ENCODE results near the gene DSCAM.
"Not testable (repeated sequence)": the region's sequence is repeated elsewhere in the genome, so short reads cannot be mapped to it uniquely, and the experiment has no call there.

DSCAM gene

GRCh38 chr21:40371329-40371728 lies 475.6 kb downstream of the DSCAM start:
- no peak for DNase-seq

- DNase-seq: no peak
Measured at GRCh38 chr21:40356644-40357043, 490.3 kb downstream of the DSCAM start.

DNA sequence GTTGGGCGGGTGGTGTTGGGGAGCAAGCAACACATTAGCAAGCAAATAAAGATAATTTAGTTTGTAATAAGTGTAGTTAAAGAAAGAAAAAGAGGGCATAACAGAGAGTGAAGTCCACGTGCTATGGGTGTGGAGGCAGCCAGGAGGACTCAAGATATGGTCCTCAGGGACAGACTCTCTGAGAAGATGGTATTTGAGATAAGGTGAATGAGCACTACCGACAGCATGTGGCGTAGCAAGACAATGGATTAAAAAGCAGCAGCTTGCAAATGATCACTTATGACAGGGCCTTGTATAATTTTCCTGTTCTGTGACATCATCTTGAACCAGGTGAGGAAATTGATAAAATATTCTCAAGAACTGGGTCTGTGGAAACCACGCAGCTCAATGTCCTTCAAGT lies 491.9 kb downstream of the DSCAM start:
- DNase-seq: no peak

GRCh38 chr21:40351006-40351405 lies 496.0 kb downstream of the DSCAM start:
- DNase-seq: no peak

GRCh38 chr21:40349591-40349990 lies 497.4 kb downstream of the DSCAM start:
- DNase-seq: no peak

- DNase-seq: no peak
Measured at GRCh38 chr21:40345711-40346321, 501.1 kb downstream of the DSCAM start.

DNA sequence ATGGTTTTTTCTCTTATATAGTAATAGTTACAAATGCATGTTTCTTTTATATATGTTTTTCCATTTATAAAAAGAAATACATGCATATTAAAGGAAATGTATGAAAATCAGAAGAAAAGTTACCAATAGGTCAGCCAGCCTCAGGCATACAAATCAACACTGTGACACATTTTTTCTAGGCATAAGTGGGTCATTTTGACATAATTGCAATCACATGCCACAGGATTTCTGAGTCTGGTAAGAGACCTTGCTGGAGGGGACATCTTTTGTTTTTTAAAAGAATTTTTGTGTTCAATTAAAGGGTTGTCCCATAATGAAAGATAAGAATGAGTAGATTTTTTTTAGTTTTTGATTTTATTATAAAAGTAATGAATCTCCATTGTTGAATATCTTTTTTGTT lies 506.6 kb downstream of the DSCAM start:
- no peak for DNase-seq

- DNase-seq: no peak
Measured at GRCh38 chr21:40339050-40339449, 507.9 kb downstream of the DSCAM start.

- no peak for DNase-seq
Measured at GRCh38 chr21:40337981-40338380, 509.0 kb downstream of the DSCAM start.

DNA sequence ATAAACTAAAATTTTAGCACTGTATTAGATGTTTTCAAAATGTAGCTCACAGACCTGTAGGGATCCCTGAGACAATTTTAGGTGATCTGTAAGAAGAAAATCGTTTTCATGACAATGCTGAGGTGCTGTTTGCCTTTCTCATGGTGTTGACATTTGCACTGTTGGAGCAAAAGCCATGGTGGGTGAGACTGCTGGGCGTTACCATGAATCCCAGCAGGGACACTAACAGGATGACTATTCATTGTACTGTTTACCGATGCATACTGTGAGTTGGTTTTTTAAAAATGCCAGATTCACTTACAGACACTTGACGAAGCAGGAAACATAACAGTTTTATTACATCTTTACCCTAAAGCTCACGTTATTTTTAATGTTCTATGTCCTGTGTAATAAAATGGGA lies 511.3 kb downstream of the DSCAM start:
- DNase-seq: no peak

DNA sequence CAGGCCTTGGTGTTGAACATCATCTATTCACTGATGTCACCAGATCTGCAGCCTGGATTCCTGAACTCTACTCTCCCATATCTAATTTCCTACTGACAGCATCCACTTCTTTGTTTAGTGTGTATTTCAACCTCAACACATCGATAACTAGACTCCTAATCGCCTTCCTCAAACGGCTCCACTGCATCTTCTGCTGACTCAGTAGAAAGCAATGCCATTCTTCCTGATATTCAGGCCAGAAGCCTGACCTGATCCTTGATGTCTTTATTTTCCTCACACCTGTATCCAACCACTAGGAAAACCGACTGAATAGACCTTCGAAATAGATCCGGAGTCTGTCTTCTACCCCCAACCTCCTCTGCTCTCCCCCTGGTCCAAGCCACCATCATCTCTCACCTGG lies 512.8 kb downstream of the DSCAM start:
- DNase-seq: no peak

DNA sequence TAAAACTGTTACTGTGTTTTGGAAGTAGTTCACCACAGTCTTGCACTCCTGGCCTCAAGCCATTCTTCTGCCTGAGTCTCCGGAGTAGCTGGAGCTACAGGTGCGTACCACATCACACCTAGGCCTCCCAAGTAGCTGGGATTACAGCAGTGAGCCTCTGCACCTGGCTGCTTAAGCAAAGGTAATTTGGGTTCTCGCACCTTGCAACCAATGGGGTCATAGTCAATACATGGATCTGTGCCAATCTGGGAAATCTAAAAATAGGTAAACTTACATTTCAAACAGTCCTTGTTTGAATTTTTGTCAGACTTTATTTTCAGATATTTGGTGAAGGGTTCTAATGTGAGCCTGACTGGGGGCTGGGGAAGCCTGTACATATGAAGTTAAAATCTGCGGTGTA lies 513.2 kb downstream of the DSCAM start:
- DNase-seq: no peak

DNA sequence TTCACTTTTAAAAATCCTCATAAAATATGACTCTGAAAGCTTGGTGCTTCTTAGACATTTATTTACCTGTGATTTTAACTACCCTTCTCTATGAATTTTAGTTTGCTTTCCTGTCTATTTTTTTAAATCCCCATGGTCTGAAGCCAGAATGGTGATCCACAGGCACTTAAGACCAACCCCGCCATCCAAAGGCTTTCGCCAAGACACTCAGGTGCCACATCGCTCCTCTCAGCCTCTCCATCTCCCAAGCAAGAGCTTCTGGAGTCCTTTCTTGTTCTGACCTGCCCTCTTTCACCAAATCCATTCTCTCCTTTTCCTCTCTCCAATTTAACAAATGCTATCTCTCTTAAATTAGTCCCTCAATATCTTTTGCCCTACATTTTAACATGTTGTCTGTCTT lies 515.2 kb downstream of the DSCAM start:
- DNase-seq: no peak

DNA sequence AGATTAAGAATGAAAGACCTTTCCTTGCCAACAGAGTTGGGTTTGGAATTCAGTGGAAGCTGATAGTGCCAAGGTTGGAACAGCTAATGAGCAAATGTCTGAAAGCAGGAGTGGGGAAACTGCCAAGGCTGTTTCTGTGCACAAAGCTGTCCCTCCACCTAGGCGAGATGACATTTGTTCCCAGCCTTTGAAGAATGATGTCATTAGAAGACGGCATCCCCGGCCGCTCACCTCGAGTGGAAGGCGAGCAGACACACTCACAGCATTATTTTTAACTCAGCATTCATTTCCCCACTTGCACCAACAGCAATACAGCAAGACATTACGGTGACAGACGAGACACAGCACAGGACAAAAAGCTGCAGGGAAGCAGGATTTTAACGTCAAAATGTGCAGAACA lies 515.8 kb downstream of the DSCAM start:
- DNase-seq: no peak

- DNase-seq: no peak
Measured at GRCh38 chr21:40324389-40324788, 522.6 kb downstream of the DSCAM start.

DNA sequence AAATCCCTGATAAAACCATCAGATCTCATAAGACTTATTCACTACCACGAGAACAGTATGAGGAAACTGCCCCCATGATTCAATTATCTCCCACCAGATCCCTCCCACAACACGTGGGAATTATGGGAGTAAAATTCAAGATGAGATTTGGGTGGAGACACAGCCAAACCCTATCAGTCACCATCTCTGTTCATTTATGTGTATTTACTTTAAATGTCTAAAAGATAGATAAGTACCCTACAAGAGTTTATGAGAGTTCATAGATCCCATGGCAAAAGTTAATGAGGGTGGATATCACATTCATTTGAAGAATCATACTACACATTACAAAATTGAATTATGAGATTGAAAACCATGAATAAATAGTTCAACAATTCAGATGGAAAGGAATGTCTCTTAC lies 526.2 kb downstream of the DSCAM start:
- not testable (repeated sequence) for DNase-seq

DNA sequence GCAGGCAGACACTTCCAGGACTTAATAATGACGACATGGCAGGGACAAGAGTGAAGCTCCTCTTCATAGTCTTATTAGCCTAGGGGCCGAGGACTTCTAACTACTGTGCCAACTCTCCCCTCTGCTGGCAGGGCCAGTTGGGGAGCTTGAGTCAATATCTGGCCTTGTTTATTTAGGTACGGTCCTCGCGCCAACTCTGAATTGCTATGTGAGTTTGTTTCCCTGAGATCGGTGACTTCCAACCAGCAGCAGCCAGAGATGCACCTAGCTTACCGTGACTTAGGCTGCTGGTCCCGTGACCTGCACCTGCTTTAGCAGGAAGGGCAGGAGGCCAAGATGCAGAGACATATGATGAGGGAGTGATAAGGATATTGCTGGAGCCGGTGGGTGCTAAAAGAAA lies 528.6 kb downstream of the DSCAM start:
- DNase-seq: no peak

DNA sequence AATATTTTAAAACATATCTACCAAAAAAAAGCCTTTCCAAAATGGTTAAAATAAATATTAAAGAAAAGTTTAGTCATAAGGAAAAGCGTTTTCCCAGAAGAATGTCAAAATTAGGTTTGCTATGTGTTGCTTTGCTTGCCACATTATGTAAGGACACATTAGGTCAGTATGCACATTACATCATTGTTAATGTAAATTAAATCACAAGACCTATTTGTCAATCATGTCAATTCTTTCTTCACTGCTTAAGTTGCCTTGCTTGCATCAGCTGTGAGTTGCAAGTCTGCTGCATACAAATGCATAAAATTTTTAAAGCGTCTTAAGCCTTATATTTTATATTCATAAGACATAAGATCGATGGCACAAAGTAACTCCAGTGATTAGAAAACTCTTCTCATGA lies 530.9 kb downstream of the DSCAM start:
- DNase-seq: no peak

- no peak for DNase-seq
Measured at GRCh38 chr21:40315626-40316025, 531.3 kb downstream of the DSCAM start.

DNA sequence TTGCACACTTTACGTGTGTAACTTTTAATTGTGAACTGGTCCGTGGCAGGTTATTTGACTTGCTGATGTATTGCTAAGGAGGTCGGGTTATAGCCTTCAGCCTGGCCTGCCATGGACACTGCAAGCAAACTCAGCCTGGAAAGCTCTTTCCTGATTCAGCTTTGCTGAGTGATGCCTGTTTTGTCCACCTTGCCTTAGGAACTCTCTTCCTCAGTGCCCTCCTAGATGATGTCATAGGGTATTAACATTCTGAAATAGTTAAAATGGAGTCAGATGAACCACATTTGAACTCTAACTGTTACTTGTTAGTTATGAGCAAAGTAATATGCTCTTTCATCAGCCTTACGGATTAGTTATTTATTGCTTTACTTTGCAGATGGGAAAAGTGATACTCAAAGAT lies 533.7 kb downstream of the DSCAM start:
- DNase-seq: no peak

DNA sequence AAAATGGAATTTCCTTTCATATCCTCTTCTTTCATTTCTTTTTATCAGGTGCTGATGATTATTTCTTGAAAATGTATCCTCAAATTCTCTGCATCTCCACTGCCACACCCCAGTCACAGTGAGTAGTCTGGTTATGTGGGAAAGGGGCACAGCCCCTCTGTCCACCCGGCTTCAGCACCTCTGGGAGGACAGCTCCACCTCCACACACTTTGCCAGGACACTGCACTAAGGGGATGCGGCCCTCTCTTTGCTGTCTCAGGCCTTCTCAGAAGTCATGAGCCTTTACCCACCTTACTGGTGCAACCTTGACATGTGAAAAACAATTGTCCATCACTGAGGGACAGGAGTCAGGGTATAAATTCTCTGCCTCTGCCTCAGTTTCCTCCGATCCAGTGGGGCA lies 546.7 kb downstream of the DSCAM start:
- DNase-seq: no peak

GRCh38 chr21:40299451-40299850 lies 547.5 kb downstream of the DSCAM start:
- DNase-seq: no peak

GRCh38 chr21:40294345-40294744 lies 552.6 kb downstream of the DSCAM start:
- no peak for DNase-seq

GRCh38 chr21:40291560-40291959 lies 555.4 kb downstream of the DSCAM start:
- no peak for DNase-seq

GRCh38 chr21:40284409-40284808 lies 562.5 kb downstream of the DSCAM start:
- no peak for DNase-seq
